ENCODE data around the gene BIRC7. TPM values are rescaled to one million over a fixed set of nuclear protein-coding genes. Genes with fewer than 3 reads are reported as not detected.

Gene BIRC7
- total RNA-seq, 1 donor from 2014 or later, result not detected

GRCh38 chr20:63269724-63270123 is 34.0 kb downstream of the BIRC7 start:
- no peak overlapping the region for H3K27ac Mint-ChIP-seq (ENCODE audit: unreplicated experiment)
- H3K27me3 Mint-ChIP-seq (ENCODE audit: unreplicated experiment), result peaks cover 13% of the 10 kb centered on the region
- H3K4me3 Mint-ChIP-seq (ENCODE audit: unreplicated experiment), result no peak overlapping the region
- peaks cover 13% of the 10 kb centered on the region for H3K9me3 Mint-ChIP-seq (ENCODE audit: unreplicated experiment)
- no peaks in the 10 kb centered on the region for H3K36me3 Mint-ChIP-seq (ENCODE audit: unreplicated experiment)
- peaks cover 17% of the 10 kb centered on the region for H3K4me1 Mint-ChIP-seq (ENCODE audit: low read depth, unreplicated experiment)
- no peak for TF ChIP-seq CTCF (IDR thresholded peaks at IDR 0.05; ENCODE audit: partially characterized antibody, unreplicated experiment)
- DNase-seq, result no peak

GRCh38 chr20:63270606-63271325 is 35.1 kb downstream of the BIRC7 start:
- peaks cover 24% of the 10 kb centered on the region for H3K4me1 Mint-ChIP-seq (ENCODE audit: low read depth, unreplicated experiment)
- H3K36me3 Mint-ChIP-seq (ENCODE audit: unreplicated experiment), result no peaks in the 10 kb centered on the region
- H3K27me3 Mint-ChIP-seq (ENCODE audit: unreplicated experiment), result peaks cover 13% of the 10 kb centered on the region
- TF ChIP-seq CTCF (IDR thresholded peaks at IDR 0.05; ENCODE audit: partially characterized antibody, unreplicated experiment), result no peak
- DNase-seq, result no peak
- H3K9me3 Mint-ChIP-seq (ENCODE audit: unreplicated experiment), result peaks cover 13% of the 10 kb centered on the region
- no peak overlapping the region for H3K27ac Mint-ChIP-seq (ENCODE audit: unreplicated experiment)
- peak overlapping the region; percentile 67 for H3K4me3 Mint-ChIP-seq (ENCODE audit: unreplicated experiment)

- Mint-ChIP-seq H3K27me3 (ENCODE audit: unreplicated experiment) (peaks cover 13% of the 10 kb centered on the region), H3K27ac (ENCODE audit: unreplicated experiment) (peak within 1 kb of the TSS; percentile 65), H3K4me3 (ENCODE audit: unreplicated experiment) (peak within 1 kb of the TSS; percentile 91), H3K4me1 (ENCODE audit: low read depth, unreplicated experiment) (peaks cover 24% of the 10 kb centered on the region), H3K9me3 (ENCODE audit: unreplicated experiment) (peaks cover 13% of the 10 kb centered on the region), H3K36me3 (ENCODE audit: unreplicated experiment) (no peaks in the 10 kb centered on the region)
- no peak for TF ChIP-seq CTCF (IDR thresholded peaks at IDR 0.05; ENCODE audit: partially characterized antibody, unreplicated experiment)
- DNase-seq, result peak; percentile 97
These were observed 36.7 kb downstream of the BIRC7 start, which contains the start of gene ARFGAP1 for GRCh38 chr20:63272105-63273058. Gene ARFGAP1 (plus strand): TSS chr20:63272813. CDS start chr20:63275581, 2,768 bp downstream.

GRCh38 chr20:63273059-63273579 is 37.4 kb downstream of the BIRC7 start:
- Mint-ChIP-seq H3K27me3 (ENCODE audit: unreplicated experiment) (peaks cover 13% of the 10 kb centered on the region), H3K4me3 (ENCODE audit: unreplicated experiment) (peak overlapping the region; percentile 91), H3K36me3 (ENCODE audit: unreplicated experiment) (no peaks in the 10 kb centered on the region), H3K27ac (ENCODE audit: unreplicated experiment) (no peak overlapping the region), H3K4me1 (ENCODE audit: low read depth, unreplicated experiment) (peaks cover 23% of the 10 kb centered on the region), H3K9me3 (ENCODE audit: unreplicated experiment) (peaks cover 13% of the 10 kb centered on the region)
- DNase-seq, result no peak
- TF ChIP-seq CTCF (IDR thresholded peaks at IDR 0.05; ENCODE audit: partially characterized antibody, unreplicated experiment), result no peak

Measured in glutamatergic neuron (in vitro differentiated cells).